Uterus (tissue), 2 donors: ENCODE results near the gene NFKBIL1.

Experiments
- POLR2A ChIP-seq, 2 donors: fragments of 450-650 bp; IDR thresholded peaks; one replicate each; pipeline ENCODE4 v1.6.1; 2016; ENCODE audit warnings: antibody characterized with exemption in 2 of 2, mild to moderate bottlenecking in 1 of 2, moderate library complexity in 1 of 2
- TF ChIP-seq, protein P1 (sequence below), 4 experiments: fragments of 200-600 bp in 2 of 4; fragments of 450-650 bp in 2 of 4; sonication (generic) in 2 of 4; IDR thresholded peaks; one replicate each; pipeline ENCODE4 v1.5.1; 2016 to 2019; ENCODE audit warnings: antibody characterized with exemption in 4 of 4, mild to moderate bottlenecking in 2 of 4, moderate library complexity in 1 of 4

DNA sequence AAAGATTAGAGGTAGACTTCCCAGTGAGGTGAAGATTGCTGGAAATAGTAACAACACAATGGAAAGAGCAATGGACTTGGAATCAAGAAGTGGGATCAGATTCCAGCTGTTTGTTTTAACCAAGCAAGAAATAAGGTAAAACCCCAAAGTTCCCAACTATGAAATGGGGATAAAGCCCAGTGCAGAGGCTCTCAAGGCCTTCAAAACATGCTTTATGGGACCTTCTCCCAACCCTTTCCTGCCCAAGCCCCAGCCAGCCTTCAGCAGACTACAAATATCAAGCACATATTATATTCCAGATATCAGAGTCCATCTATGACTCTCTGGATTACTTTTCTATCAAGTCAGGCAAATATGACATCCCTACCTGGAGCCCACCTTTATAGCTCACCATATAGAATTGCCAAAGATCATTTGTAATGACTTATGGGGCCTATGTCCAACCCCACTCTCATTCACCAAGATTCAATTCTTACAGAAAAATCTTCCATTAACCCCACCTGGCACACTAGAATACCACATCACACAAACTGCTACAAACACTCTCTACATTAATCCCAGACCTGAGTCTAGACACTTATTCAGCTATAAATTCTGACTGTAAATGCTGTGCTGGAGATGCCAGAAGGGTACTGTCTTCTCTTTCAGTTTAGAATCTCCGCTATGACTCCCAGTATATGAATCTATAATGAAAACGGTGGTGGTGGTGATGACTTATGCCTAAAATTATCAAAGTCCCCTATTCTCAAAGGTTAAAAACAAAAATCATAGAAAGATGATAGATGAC lies 11.7 kb upstream of the NFKBIL1 start:
- TF ChIP-seq, protein P1, sequence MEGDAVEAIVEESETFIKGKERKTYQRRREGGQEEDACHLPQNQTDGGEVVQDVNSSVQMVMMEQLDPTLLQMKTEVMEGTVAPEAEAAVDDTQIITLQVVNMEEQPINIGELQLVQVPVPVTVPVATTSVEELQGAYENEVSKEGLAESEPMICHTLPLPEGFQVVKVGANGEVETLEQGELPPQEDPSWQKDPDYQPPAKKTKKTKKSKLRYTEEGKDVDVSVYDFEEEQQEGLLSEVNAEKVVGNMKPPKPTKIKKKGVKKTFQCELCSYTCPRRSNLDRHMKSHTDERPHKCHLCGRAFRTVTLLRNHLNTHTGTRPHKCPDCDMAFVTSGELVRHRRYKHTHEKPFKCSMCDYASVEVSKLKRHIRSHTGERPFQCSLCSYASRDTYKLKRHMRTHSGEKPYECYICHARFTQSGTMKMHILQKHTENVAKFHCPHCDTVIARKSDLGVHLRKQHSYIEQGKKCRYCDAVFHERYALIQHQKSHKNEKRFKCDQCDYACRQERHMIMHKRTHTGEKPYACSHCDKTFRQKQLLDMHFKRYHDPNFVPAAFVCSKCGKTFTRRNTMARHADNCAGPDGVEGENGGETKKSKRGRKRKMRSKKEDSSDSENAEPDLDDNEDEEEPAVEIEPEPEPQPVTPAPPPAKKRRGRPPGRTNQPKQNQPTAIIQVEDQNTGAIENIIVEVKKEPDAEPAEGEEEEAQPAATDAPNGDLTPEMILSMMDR (IDR thresholded peaks at IDR 0.05): no peak
- TF ChIP-seq POLR2A (IDR thresholded peaks at IDR 0.05): no peak
